ENCODE measurements around the gene MBD4. TPM values are rescaled to one million over a fixed set of nuclear protein-coding genes. Genes with fewer than 3 reads are reported as not detected.

Gene MBD4
- total and polyA plus RNA-seq, 3 donors from 2014 or later = 26.0 to 30.3 (median 27.6) TPM

DNA sequence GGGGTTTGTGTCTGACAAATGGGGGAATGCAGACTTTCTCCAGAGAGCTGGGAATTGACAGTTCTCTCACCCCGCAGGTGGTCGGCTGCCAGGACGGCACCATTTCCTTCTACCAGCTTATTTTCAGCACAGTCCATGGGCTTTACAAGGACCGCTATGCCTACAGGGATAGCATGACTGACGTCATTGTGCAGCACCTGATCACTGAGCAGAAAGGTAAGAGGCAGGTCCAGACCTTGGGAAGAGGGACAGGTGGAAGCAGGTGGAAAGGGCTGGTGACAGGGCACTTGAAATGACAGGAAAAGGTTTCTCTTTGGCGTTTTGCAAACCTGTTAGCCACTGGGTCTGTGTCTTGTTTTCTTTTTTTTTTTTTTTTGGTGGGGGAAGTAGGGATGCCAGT is 36.8 kb upstream of the MBD4 start:
- no peaks in the 10 kb centered on the region for H3K9me3 ChIP-seq
- H3K36me3 ChIP-seq (ENCODE audit: low read depth, missing control alignments) = no peaks in the 10 kb centered on the region
- TF ChIP-seq, protein P1, sequence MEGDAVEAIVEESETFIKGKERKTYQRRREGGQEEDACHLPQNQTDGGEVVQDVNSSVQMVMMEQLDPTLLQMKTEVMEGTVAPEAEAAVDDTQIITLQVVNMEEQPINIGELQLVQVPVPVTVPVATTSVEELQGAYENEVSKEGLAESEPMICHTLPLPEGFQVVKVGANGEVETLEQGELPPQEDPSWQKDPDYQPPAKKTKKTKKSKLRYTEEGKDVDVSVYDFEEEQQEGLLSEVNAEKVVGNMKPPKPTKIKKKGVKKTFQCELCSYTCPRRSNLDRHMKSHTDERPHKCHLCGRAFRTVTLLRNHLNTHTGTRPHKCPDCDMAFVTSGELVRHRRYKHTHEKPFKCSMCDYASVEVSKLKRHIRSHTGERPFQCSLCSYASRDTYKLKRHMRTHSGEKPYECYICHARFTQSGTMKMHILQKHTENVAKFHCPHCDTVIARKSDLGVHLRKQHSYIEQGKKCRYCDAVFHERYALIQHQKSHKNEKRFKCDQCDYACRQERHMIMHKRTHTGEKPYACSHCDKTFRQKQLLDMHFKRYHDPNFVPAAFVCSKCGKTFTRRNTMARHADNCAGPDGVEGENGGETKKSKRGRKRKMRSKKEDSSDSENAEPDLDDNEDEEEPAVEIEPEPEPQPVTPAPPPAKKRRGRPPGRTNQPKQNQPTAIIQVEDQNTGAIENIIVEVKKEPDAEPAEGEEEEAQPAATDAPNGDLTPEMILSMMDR (IDR thresholded peaks at IDR 0.05) = no peak
- TF ChIP-seq POLR2A (IDR thresholded peaks at IDR 0.05) = no peak
- H3K4me1 ChIP-seq = peaks cover 17% of the 10 kb centered on the region
- 88 to 92% methylated on average over 6 of the region's 6 CpGs for WGBS, 2 donors
- DNase-seq = no peak
- H3K27ac ChIP-seq = no peak overlapping the region
- H3K4me3 ChIP-seq = no peak overlapping the region
- no peaks in the 10 kb centered on the region for H3K27me3 ChIP-seq
- intact Hi-C loops (cut with DNase I; ENCODE audit: low total_unique reads) = no loop called here

DNA sequence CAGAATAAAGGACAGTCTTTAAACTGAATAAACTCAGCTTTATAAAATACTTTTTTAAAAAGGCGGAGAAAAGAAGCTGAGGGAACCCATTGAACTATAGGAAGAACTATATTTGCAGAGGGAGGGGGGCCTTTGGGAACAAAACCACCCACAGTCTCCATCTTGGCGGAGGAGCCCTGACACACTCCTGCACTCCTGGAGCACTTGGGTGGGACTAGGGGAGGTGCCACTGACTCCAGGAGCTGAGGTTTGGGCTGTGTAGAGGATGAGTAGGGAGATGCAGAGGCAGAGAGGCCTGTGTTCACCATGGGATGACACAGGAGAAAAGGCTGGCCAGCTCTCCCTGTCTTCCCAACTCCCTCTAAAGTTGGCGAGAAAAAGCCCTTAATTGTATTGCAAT is 36.1 kb upstream of the MBD4 start:
- H3K4me1 ChIP-seq = peaks cover 12% of the 10 kb centered on the region
- intact Hi-C loops (cut with DNase I; ENCODE audit: low total_unique reads) = no loop called here
- H3K36me3 ChIP-seq (ENCODE audit: low read depth, missing control alignments) = no peaks in the 10 kb centered on the region
- DNase-seq = no peak
- no peaks in the 10 kb centered on the region for H3K27me3 ChIP-seq
- WGBS, 2 donors = 94 to 95% methylated on average over 3 of the region's 3 CpGs
- TF ChIP-seq, protein P1 (IDR thresholded peaks at IDR 0.05) = no peak
- TF ChIP-seq POLR2A (IDR thresholded peaks at IDR 0.05) = no peak
- no peak overlapping the region for H3K4me3 ChIP-seq
- H3K27ac ChIP-seq = no peak overlapping the region
- no peaks in the 10 kb centered on the region for H3K9me3 ChIP-seq

DNA sequence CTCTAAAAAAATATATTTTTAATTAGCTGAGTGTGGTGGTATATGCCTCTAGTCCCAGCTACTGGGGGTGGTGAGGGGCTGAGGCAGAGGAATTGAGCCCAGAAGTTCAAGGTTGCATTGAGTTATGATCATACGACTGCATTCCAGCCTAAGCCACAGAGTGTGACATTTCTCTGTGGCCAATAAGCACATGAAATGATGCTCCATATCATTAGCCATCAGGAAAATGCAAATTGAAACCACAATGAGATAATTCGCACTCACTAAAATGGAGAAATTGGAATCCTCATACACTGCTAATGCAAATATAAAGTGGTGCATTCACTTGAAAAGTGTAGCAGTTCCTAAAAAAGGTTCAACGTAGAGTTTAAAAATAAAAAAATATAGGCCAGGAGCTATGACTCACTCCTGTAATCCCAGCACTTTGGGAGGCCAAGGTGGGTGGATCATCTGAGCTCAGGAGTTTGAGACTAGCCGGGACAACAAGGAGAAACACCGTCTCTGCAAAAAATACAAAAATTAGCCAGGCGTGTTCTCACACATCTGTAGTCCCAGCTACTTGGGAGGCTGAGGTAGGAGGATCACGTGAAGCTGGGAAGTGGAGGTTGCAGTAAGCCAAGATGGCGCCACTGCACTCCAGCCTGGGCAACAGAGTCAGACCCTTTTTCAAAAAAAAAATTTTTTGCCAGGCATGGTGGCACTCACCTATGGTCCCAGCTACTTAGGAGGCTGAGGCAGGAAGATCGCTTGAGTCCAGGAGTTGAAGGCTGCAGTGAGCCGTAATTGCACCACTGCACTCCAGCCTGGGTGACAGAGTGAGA is 35.4 kb upstream of the MBD4 start:
- DNase-seq = no peak
- no peak overlapping the region for H3K27ac ChIP-seq
- 87 to 91% methylated on average over 10 of the region's 10 CpGs for WGBS, 2 donors
- no peaks in the 10 kb centered on the region for H3K9me3 ChIP-seq
- peaks cover 10% of the 10 kb centered on the region for H3K4me1 ChIP-seq
- no peaks in the 10 kb centered on the region for H3K27me3 ChIP-seq
- H3K36me3 ChIP-seq (ENCODE audit: low read depth, missing control alignments) = no peaks in the 10 kb centered on the region
- H3K4me3 ChIP-seq = no peak overlapping the region
- TF ChIP-seq, protein P1 (IDR thresholded peaks at IDR 0.05) = no peak
- TF ChIP-seq POLR2A (IDR thresholded peaks at IDR 0.05) = no peak
- intact Hi-C loops (cut with DNase I; ENCODE audit: low total_unique reads) = no loop called here

DNA sequence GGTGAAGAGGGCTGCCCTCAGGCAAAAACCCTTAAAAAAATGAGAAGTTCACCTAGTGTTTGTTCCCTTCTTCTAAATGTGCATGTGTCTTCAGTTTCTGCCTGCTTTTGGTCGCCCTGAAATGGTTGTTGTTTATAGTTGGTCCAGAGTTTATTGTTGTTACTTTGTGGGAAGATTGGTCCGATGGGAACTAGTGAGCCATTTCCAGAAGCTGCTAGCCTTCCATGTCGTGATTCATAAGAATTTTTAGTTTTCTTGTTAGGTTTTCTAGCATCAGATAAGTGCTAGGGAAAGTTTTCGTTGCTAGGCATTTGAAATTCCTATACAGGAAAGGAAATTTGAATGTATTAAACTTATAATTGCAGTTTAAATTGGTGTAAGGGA is 34.0 kb upstream of the MBD4 start:
- Histone ChIP-seq H3K27ac (no peak overlapping the region), H3K4me1 (peaks cover 10% of the 10 kb centered on the region), H3K36me3 (ENCODE audit: low read depth, missing control alignments) (no peaks in the 10 kb centered on the region), H3K4me3 (no peak overlapping the region), H3K9me3 (no peaks in the 10 kb centered on the region), H3K27me3 (no peaks in the 10 kb centered on the region)
- no peak for DNase-seq
- TF ChIP-seq, protein P1 (IDR thresholded peaks at IDR 0.05) = no peak
- TF ChIP-seq POLR2A (IDR thresholded peaks at IDR 0.05) = no peak
- 71 to 79% methylated on average over 4 of the region's 4 CpGs for WGBS, 2 donors
- intact Hi-C loops (cut with DNase I; ENCODE audit: low total_unique reads) = no loop called here

Measured in testis (tissue), 3 donors.